Measurements from ENCODE around the gene TBC1D14.

The TBC1D14 gene

GRCh38 chr4:7055111-7055989, 145.7 kb downstream of the TBC1D14 start:
- no peak for DNase-seq (ENCODE audit: low read depth, low spot score)

GRCh38 chr4:7055990-7056325, 146.3 kb downstream of the TBC1D14 start:
- no peak for DNase-seq (ENCODE audit: low read depth, low spot score)

GRCh38 chr4:7058792-7059191, 149.2 kb downstream of the TBC1D14 start:
- no peak for DNase-seq (ENCODE audit: low read depth, low spot score)

- no peak for DNase-seq (ENCODE audit: low read depth, low spot score)
These were observed 150.0 kb downstream of the TBC1D14 start for GRCh38 chr4:7059662-7060061.

GRCh38 chr4:7060346-7061150, 150.9 kb downstream of the TBC1D14 start:
- no peak for DNase-seq (ENCODE audit: low read depth, low spot score)

GRCh38 chr4:7061815-7062214, 152.2 kb downstream of the TBC1D14 start:
- DNase-seq (ENCODE audit: low read depth, low spot score), result no peak

GRCh38 chr4:7062816-7063215, 153.2 kb downstream of the TBC1D14 start:
- DNase-seq (ENCODE audit: low read depth, low spot score), result no peak

GRCh38 chr4:7063362-7063761, 153.7 kb downstream of the TBC1D14 start:
- DNase-seq (ENCODE audit: low read depth, low spot score), result no peak

GRCh38 chr4:7066006-7066405, 156.4 kb downstream of the TBC1D14 start:
- no peak for DNase-seq (ENCODE audit: low read depth, low spot score)

- no peak for DNase-seq (ENCODE audit: low read depth, low spot score)
These were observed 156.9 kb downstream of the TBC1D14 start for GRCh38 chr4:7066493-7066892.

GRCh38 chr4:7067126-7067451, 157.5 kb downstream of the TBC1D14 start:
- no peak for DNase-seq (ENCODE audit: low read depth, low spot score)

GRCh38 chr4:7067452-7068278, 158.0 kb downstream of the TBC1D14 start, which contains the start of gene GRPEL1:
Gene GRPEL1 (minus strand): TSS chr4:7068064. CDS start chr4:7068032, 32 bp downstream.
- DNase-seq (ENCODE audit: low read depth, low spot score), result peak; percentile 100

- DNase-seq (ENCODE audit: low read depth, low spot score), result no peak
These were observed 158.7 kb downstream of the TBC1D14 start for GRCh38 chr4:7068279-7068842.

- no peak for DNase-seq (ENCODE audit: low read depth, low spot score)
These were observed 159.3 kb downstream of the TBC1D14 start for GRCh38 chr4:7068883-7069282.

- peak; percentile 72 for DNase-seq (ENCODE audit: low read depth, low spot score)
These were observed 161.3 kb downstream of the TBC1D14 start for GRCh38 chr4:7070729-7071511.

- no peak for DNase-seq (ENCODE audit: low read depth, low spot score)
These were observed 163.4 kb downstream of the TBC1D14 start for GRCh38 chr4:7073059-7073458.

- DNase-seq (ENCODE audit: low read depth, low spot score), result no peak
These were observed 164.1 kb downstream of the TBC1D14 start for GRCh38 chr4:7073526-7074390.

GRCh38 chr4:7074426-7074825, 164.8 kb downstream of the TBC1D14 start:
- DNase-seq (ENCODE audit: low read depth, low spot score), result no peak

GRCh38 chr4:7075962-7076695, 166.5 kb downstream of the TBC1D14 start:
- DNase-seq (ENCODE audit: low read depth, low spot score), result no peak
